OCI-LY3 (cell line): ENCODE results near the gene C20orf202.

Experiments
- EZH2phosphoT487 ChIP-seq: fragments of 200-600 bp; shearing (Covaris generic); IDR thresholded peaks from 2 replicates; pipeline ENCODE4 v1.6.1; 2018; ENCODE audit warnings: antibody characterized with exemption, mixed run types, low read depth
- TF ChIP-seq, protein P1 (sequence below): fragments of 200-600, 300-600 bp; sonication (generic); IDR thresholded peaks from 2 replicates; pipeline ENCODE4 v1.5.1; 2014; ENCODE audit warnings: antibody characterized with exemption, low read length, low read depth

DNA sequence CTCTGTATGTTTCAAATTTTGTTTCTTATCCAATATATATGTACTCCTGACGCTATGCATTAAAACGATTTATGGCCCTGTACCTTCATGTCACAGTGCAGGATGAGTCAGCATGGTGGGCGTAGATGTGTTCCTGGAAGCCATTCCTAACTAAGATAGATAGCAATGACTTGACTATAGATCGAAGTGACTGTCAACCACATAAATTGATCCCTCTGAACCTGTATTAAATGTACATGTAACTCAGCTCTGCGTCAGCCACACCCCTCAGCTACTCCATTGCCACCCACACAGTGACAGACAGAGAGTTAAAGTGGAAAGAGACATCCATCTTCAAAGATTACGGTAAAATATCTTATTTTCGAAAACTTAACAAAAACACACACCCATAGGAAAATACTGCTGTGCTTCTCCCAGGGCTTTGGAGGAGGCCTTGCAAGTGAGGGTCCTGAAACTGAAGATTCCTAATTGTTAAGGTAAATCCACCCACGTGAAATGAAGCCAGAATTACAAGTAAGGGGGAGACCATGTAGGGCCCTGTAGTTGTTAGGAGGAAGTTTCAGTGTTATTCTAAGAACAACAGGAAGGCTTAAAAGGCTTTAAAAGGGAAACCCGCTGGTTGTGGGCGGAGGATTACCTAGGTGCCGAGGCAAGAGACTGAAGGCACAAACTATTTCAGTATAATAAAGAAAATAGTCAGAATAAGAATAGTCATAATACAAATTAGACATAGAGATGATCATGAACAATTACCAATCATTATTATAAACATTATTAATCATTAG, 12.3 kb downstream of the C20orf202 start:
- TF ChIP-seq, protein P1, sequence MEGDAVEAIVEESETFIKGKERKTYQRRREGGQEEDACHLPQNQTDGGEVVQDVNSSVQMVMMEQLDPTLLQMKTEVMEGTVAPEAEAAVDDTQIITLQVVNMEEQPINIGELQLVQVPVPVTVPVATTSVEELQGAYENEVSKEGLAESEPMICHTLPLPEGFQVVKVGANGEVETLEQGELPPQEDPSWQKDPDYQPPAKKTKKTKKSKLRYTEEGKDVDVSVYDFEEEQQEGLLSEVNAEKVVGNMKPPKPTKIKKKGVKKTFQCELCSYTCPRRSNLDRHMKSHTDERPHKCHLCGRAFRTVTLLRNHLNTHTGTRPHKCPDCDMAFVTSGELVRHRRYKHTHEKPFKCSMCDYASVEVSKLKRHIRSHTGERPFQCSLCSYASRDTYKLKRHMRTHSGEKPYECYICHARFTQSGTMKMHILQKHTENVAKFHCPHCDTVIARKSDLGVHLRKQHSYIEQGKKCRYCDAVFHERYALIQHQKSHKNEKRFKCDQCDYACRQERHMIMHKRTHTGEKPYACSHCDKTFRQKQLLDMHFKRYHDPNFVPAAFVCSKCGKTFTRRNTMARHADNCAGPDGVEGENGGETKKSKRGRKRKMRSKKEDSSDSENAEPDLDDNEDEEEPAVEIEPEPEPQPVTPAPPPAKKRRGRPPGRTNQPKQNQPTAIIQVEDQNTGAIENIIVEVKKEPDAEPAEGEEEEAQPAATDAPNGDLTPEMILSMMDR = no peak
- TF ChIP-seq EZH2phosphoT487 = no peak
